ENCODE measurements around the gene NCAM1. TPM values are rescaled to one million over a fixed set of nuclear protein-coding genes. Genes with fewer than 3 reads are reported as not detected.

The NCAM1 gene
- total RNA-seq, 3 donors from 2014 or later, result 6.3 to 97.0 (median 9.3) TPM

- ATAC-seq (no peak), DNase-seq (peak in 1 of 3 donors; percentile 43)
- peak overlapping the region; percentile 7 for H3K4me3 ChIP-seq
- peaks cover 8% of the 10 kb centered on the region for H3K4me1 ChIP-seq (ENCODE audit: low read depth)
- no peaks in the 10 kb centered on the region for H3K36me3 ChIP-seq (ENCODE audit: low read depth)
- intact Hi-C loops (cut with DNase I, micrococcal nuclease), result no loop called here
- H3K9me3 ChIP-seq, result no peaks in the 10 kb centered on the region
- no peak for TF ChIP-seq CTCF (IDR thresholded peaks at IDR 0.05)
Measured at GRCh38 chr11:112963368-112963955, 2.2 kb downstream of the NCAM1 start.

- H3K4me1 ChIP-seq (ENCODE audit: low read depth), result peaks cover 8% of the 10 kb centered on the region
Measured at GRCh38 chr11:112965656-112966055, 4.4 kb downstream of the NCAM1 start.

GRCh38 chr11:112966561-112966960, 5.3 kb downstream of the NCAM1 start:
- no peaks in the 10 kb centered on the region for H3K36me3 ChIP-seq (ENCODE audit: low read depth)
- no peak for DNase-seq
- H3K4me3 ChIP-seq, result no peak overlapping the region
- intact Hi-C loops (cut with DNase I, micrococcal nuclease), result no loop called here
- no peaks in the 10 kb centered on the region for H3K9me3 ChIP-seq
- ATAC-seq, result no peak
- no peak for TF ChIP-seq CTCF (IDR thresholded peaks at IDR 0.05)
- H3K4me1 ChIP-seq (ENCODE audit: low read depth), result peaks cover 8% of the 10 kb centered on the region

More at GRCh38 chr11:112965656-112966055, 4.4 kb downstream of the NCAM1 start:
- no peak for ATAC-seq
- Histone ChIP-seq H3K36me3 (ENCODE audit: low read depth) (no peaks in the 10 kb centered on the region), H3K4me3 (no peak overlapping the region), H3K9me3 (no peaks in the 10 kb centered on the region)
- no peak for DNase-seq
- intact Hi-C loops (cut with DNase I, micrococcal nuclease), result no loop called here
- TF ChIP-seq CTCF (IDR thresholded peaks at IDR 0.05), result no peak

- no peaks in the 10 kb centered on the region for H3K36me3 ChIP-seq (ENCODE audit: low read depth)
- peaks cover 6% of the 10 kb centered on the region for H3K4me1 ChIP-seq (ENCODE audit: low read depth)
- intact Hi-C loops (cut with DNase I, micrococcal nuclease), result no loop called here
- DNase-seq (no peak), ATAC-seq (no peak)
- no peaks in the 10 kb centered on the region for H3K9me3 ChIP-seq
- no peak overlapping the region for H3K4me3 ChIP-seq
- TF ChIP-seq CTCF (IDR thresholded peaks at IDR 0.05), result no peak
Measured at GRCh38 chr11:112967082-112967481, 5.9 kb downstream of the NCAM1 start.

- TF ChIP-seq CTCF (IDR thresholded peaks at IDR 0.05), result no peak
- no peak for ATAC-seq
- no peak for DNase-seq
Measured at GRCh38 chr11:112968941-112969713, 7.9 kb downstream of the NCAM1 start.

More at GRCh38 chr11:112968941-112969713, 7.9 kb downstream of the NCAM1 start:
- intact Hi-C loops (cut with DNase I, micrococcal nuclease), result no loop called here
- H3K9me3 ChIP-seq, result no peaks in the 10 kb centered on the region
- no peaks in the 10 kb centered on the region for H3K36me3 ChIP-seq (ENCODE audit: low read depth)
- H3K4me1 ChIP-seq (ENCODE audit: low read depth), result no peaks in the 10 kb centered on the region
- H3K4me3 ChIP-seq, result no peak overlapping the region

Data from mucosa of descending colon (tissue), 3 donors.